Neuronal stem cell (in vitro differentiated cells): ENCODE data around the gene ATOSA.

Source experiments
- DNase-seq: peaks from one replicate; pipeline ENCODE4 v3.0.0-alpha.2; 2013; ENCODE audit warnings: low spot score
- H2AFZ ChIP-seq: one replicate; pipeline ENCODE4 v1.6.1; 2013; ENCODE audit warnings: mild to moderate bottlenecking, low read length, inconsistent platforms
- H2AK5ac ChIP-seq: 2 replicates; pipeline ENCODE4 v1.6.1; 2013; ENCODE audit warnings: low read depth, mild to moderate bottlenecking, inconsistent platforms, low read length, moderate library complexity, mixed read lengths
- H2BK120ac ChIP-seq: 2 replicates; pipeline ENCODE4 v1.6.1; 2013; ENCODE audit warnings: low read depth, mild to moderate bottlenecking, inconsistent platforms, low read length, moderate library complexity, mixed read lengths
- H2BK12ac ChIP-seq: one replicate; pipeline ENCODE4 v1.6.1; 2013; ENCODE audit warnings: low read length, inconsistent platforms
- H2BK15ac ChIP-seq: 2 replicates; pipeline ENCODE4 v1.6.1; 2013; ENCODE audit warnings: mild to moderate bottlenecking, low read length, inconsistent platforms, mixed read lengths
- H2BK5ac ChIP-seq: one replicate; pipeline ENCODE4 v1.6.1; 2013; ENCODE audit warnings: inconsistent platforms, mild to moderate bottlenecking, low read length, moderate library complexity
- H3K14ac ChIP-seq: one replicate; pipeline ENCODE4 v1.6.1; 2013; ENCODE audit warnings: low read length, inconsistent platforms
- H3K18ac ChIP-seq: 2 replicates; pipeline ENCODE4 v1.6.1; 2013; ENCODE audit warnings: low read length, inconsistent platforms
- H3K23ac ChIP-seq: 2 replicates; pipeline ENCODE4 v1.6.1; 2013; ENCODE audit warnings: low read depth, mild to moderate bottlenecking, mixed read lengths, low read length, inconsistent platforms; ENCODE audit not compliant: poor library complexity
- H3K27ac ChIP-seq: replicated peaks from 3 replicates; pipeline ENCODE4 v1.5.1; 2013; ENCODE audit warnings: low read length, inconsistent platforms
- H3K27me3 ChIP-seq, 3 experiments: 2 replicates each; pipeline ENCODE4 v1.6.1; 2013; ENCODE audit warnings: low read length in 3 of 3, mild to moderate bottlenecking in 2 of 3, inconsistent platforms in 1 of 3, low read depth in 1 of 3, mixed read lengths in 1 of 3, moderate library complexity in 1 of 3; ENCODE audit not compliant: control insufficient read depth in 3 of 3, insufficient read depth in 3 of 3
- H3K36me3 ChIP-seq, 2 donors: replicated peaks in 1 of 2; 2 replicates each; pipeline ENCODE4 v1.6.1; 2013; ENCODE audit warnings: low read length in 2 of 2; ENCODE audit not compliant: control insufficient read depth in 2 of 2, insufficient read depth in 2 of 2
- H3K4ac ChIP-seq: 2 replicates; pipeline ENCODE4 v1.6.1; 2013; ENCODE audit warnings: inconsistent platforms, mild to moderate bottlenecking, low read length, moderate library complexity
- H3K4me1 ChIP-seq, 2 donors: 1 replicate in 1 of 2; 2 replicates in 1 of 2; pipeline ENCODE4 v1.6.1; 2013; ENCODE audit warnings: low read length in 2 of 2, low read depth in 1 of 2; ENCODE audit not compliant: control insufficient read depth in 2 of 2, insufficient read depth in 1 of 2
- H3K4me2 ChIP-seq: one replicate; pipeline ENCODE4 v1.6.1; 2013; ENCODE audit warnings: mild to moderate bottlenecking, low read length, inconsistent platforms; ENCODE audit not compliant: insufficient read depth, poor library complexity, severe bottlenecking
- H3K4me3 ChIP-seq, 2 donors: 2 replicates each; pipeline ENCODE4 v1.5.1; 2013; ENCODE audit warnings: low read length in 2 of 2, mild to moderate bottlenecking in 2 of 2, inconsistent platforms in 1 of 2, moderate library complexity in 1 of 2
- H3K79me1 ChIP-seq: one replicate; pipeline ENCODE4 v1.6.1; 2013; ENCODE audit warnings: low read depth, mild to moderate bottlenecking, inconsistent platforms, low read length, moderate library complexity
- H3K9ac ChIP-seq: one replicate; pipeline ENCODE4 v1.6.1; 2013; ENCODE audit warnings: mild to moderate bottlenecking, low read depth, low read length, inconsistent platforms; ENCODE audit not compliant: poor library complexity
- H3K9me3 ChIP-seq, 2 donors: replicated peaks in 1 of 2; 2 replicates each; pipeline versions ENCODE3 to v1.6.1; 2013; ENCODE audit warnings: low read length in 2 of 2, mild to moderate bottlenecking in 2 of 2, inconsistent platforms in 1 of 2, low read depth in 1 of 2, mixed read lengths in 1 of 2, moderate library complexity in 1 of 2; ENCODE audit not compliant: control insufficient read depth in 2 of 2, insufficient read depth in 1 of 2
- H4K8ac ChIP-seq: one replicate; pipeline ENCODE4 v1.6.1; 2013; ENCODE audit warnings: low read depth, mild to moderate bottlenecking, inconsistent platforms, low read length, moderate library complexity
- H4K91ac ChIP-seq: one replicate; pipeline ENCODE4 v1.6.1; 2013; ENCODE audit warnings: low read length, low read depth, mild to moderate bottlenecking, inconsistent platforms; ENCODE audit not compliant: poor library complexity
- WGBS, 2 donors: extraction: QIAGEN DNeasy Blood & Tissue Kit; methylation state at CpG; one replicate each; pipeline ENCODE4 v1.1.7; 2013; ENCODE audit warnings: missing lambda C conversion rate in 2 of 2, mixed read lengths in 1 of 2; ENCODE audit not compliant: insufficient read length in 2 of 2, insufficient replicate concordance in 1 of 2; ENCODE audit errors: extremely low coverage in 2 of 2; 5-methylcytosine and 5-hydroxymethylcytosine counted together

The ATOSA gene

DNA sequence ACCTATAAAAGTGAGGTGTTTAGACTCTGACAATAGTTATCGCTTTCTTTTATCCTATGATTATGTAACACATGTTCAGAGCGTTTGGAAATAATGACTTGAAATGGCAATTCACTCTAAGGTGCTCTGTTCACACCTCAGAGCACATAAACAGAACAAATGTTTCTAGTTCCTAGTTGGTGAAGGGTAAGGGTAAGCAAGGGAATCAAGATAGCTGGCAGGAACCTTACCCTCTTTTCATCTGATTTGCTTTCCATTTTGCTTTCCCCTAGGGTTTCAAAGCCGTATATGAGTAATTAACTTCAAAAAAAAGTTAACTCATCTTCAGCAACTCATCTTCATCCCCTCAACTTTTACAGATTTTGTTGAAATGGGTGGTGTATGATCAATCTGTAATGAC, 2.3 kb upstream of the ATOSA start:
- no peak overlapping the region for H2AK5ac ChIP-seq
- H2BK5ac ChIP-seq, result no peak overlapping the region
- H3K23ac ChIP-seq, result no peak overlapping the region
- H3K4ac ChIP-seq, result no peak overlapping the region
- no peak overlapping the region for H4K8ac ChIP-seq
- H3K27ac ChIP-seq, result no peak overlapping the region
- H3K4me3 ChIP-seq, result no peak overlapping the region
- no peak for DNase-seq
- no peak overlapping the region for H3K14ac ChIP-seq
- H2BK12ac ChIP-seq, result no peak overlapping the region
- H3K4me1 ChIP-seq, result peaks cover 7 to 9% of the 10 kb centered on the region in 2 donors
- H3K36me3 ChIP-seq, result no peaks in the 10 kb centered on the region
- H2AFZ ChIP-seq, result no peak overlapping the region
- H3K18ac ChIP-seq, result no peak overlapping the region
- no peak overlapping the region for H2BK120ac ChIP-seq
- no peak overlapping the region for H2BK15ac ChIP-seq
- no peak overlapping the region for H4K91ac ChIP-seq
- no peaks in the 10 kb centered on the region for H3K9me3 ChIP-seq
- WGBS, 2 donors, result no CpG with 5 or more reads among the region's 3 CpGs
- peaks cover 0 to 29% (median 0%) of the 10 kb centered on the region in 3 experiments for H3K27me3 ChIP-seq
- no peak overlapping the region for H3K4me2 ChIP-seq
- no peak overlapping the region for H3K9ac ChIP-seq
- no peaks in the 10 kb centered on the region for H3K79me1 ChIP-seq

DNA sequence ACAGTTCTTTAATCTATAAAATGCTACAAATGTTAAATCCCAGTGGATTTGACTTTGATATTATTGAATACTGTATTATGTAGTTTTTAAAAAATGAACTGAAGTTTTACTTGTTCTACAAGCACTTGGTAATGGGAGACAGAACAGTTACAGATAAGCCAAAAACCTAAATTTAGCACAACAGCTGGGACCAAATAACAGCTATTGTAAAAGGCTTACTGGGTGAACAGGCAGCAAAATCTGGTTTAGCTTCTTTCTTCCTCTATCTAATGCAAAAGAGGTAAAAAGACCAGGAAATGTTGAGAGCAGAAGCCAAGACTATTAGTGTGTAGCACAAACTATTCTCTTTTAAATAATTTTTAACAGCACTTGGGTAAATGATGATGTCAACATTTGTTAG, 1.6 kb upstream of the ATOSA start:
- H3K4me1 ChIP-seq, result peaks cover 7 to 9% of the 10 kb centered on the region in 2 donors
- no peak overlapping the region for H3K18ac ChIP-seq
- no peak overlapping the region for H2AK5ac ChIP-seq
- H3K23ac ChIP-seq, result no peak overlapping the region
- H2BK12ac ChIP-seq, result no peak overlapping the region
- H2BK120ac ChIP-seq, result no peak overlapping the region
- no peak overlapping the region for H3K14ac ChIP-seq
- no peak overlapping the region for H2BK5ac ChIP-seq
- no peak for DNase-seq
- no peak overlapping the region for H2BK15ac ChIP-seq
- H3K4me2 ChIP-seq, result no peak overlapping the region
- no peak overlapping the region for H3K9ac ChIP-seq
- no peak overlapping the region for H3K4me3 ChIP-seq
- no peaks in the 10 kb centered on the region for H3K36me3 ChIP-seq
- H3K79me1 ChIP-seq, result no peaks in the 10 kb centered on the region
- H3K9me3 ChIP-seq, result no peaks in the 10 kb centered on the region
- no peak overlapping the region for H3K27ac ChIP-seq
- no peak overlapping the region for H3K4ac ChIP-seq
- H3K27me3 ChIP-seq, result peaks cover 0 to 29% (median 0%) of the 10 kb centered on the region in 3 experiments
- no peak overlapping the region for H2AFZ ChIP-seq
- H4K8ac ChIP-seq, result no peak overlapping the region
- H4K91ac ChIP-seq, result no peak overlapping the region

DNA sequence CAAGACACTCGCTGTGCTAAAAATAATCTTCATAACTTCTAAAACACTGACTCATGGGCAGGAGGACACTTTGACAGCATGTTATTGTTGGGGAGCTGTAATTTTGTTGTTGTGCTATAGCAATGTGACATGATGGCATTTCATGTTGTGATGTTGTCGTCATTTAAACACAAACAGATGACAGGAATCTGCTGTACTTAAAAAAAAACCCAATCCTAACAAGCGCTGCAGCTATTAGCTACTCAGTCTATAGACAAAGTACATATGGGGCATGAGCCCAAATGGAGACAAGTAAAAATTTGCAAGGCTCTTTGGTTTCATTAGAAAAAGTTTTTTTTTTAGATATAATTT, 828 bp upstream of the ATOSA start:
- Histone ChIP-seq H3K36me3 (peaks cover 0 to 4% of the 10 kb centered on the region in 2 donors), H2BK5ac (no peak overlapping the region), H2BK120ac (no peak overlapping the region), H4K8ac (no peak overlapping the region), H3K4me3 (peak overlapping the region; percentile 91 to 94), H2AK5ac (no peak overlapping the region), H2BK12ac (no peak overlapping the region), H3K4ac (no peak overlapping the region), H4K91ac (no peak overlapping the region), H3K4me1 (peaks cover 2 to 9% of the 10 kb centered on the region in 2 donors), H3K18ac (no peak overlapping the region), H3K9ac (no peak overlapping the region), H3K23ac (no peak overlapping the region), H3K79me1 (no peaks in the 10 kb centered on the region), H3K14ac (no peak overlapping the region), H3K4me2 (peak overlapping the region; percentile 91), H2AFZ (peak overlapping the region; percentile 100), H2BK15ac (no peak overlapping the region), H3K9me3 (no peaks in the 10 kb centered on the region), H3K27me3 (peaks cover 0 to 29% (median 0%) of the 10 kb centered on the region in 3 experiments), H3K27ac (peak overlapping the region; percentile 71)
- no CpG with 5 or more reads among the region's 3 CpGs for WGBS, 2 donors
- DNase-seq, result peak; percentile 14

DNA sequence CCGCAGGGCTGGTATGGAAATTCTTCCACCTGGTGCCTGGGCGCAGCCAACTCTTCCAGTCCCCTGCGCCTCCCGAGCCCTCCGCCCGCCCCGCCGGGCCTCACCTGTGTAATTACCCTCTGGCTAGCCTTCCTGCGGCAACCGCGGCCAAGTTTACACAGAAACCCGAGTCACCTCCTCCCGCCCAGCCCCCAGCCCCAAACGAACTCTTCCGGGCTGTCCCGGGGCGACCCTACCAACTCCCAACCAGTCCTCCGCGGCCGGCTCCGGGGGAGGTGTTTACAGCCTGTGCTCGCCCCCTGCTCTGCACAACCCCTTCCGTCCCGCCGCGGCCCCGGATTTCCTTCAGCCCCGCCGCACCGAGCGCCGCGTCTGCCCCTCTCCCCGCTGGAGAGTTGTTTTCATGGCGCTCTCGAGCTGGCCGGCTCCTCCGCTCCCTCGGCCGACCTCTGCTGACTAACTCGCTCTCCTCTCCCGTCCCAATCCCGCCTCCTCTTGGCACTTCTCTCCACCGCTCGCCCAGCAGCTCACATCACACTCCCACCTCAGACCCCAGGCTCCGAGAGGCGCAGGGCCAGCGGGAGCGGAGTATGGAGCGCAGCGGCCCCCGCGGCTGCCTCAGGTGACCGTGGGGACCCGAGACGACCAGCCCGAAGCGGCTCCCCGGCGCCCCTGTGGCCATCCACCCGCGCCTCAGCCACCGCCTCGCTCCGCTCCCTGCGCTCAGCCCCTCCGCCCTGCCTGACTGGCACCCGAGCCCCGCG, 538 bp downstream of the ATOSA start:
- WGBS, 2 donors, result no CpG with 5 or more reads among the region's 70 CpGs
- H2BK12ac ChIP-seq, result peak overlapping the region; percentile 14
- peak overlapping the region; percentile 52 for H3K23ac ChIP-seq
- H2BK15ac ChIP-seq, result peak overlapping the region; percentile 91
- H3K79me1 ChIP-seq, result no peaks in the 10 kb centered on the region
- H3K14ac ChIP-seq, result peak overlapping the region; percentile 92
- no peak overlapping the region for H4K8ac ChIP-seq
- H2BK5ac ChIP-seq, result peak overlapping the region; percentile 89
- H3K18ac ChIP-seq, result peak overlapping the region; percentile 96
- no peaks in the 10 kb centered on the region for H3K9me3 ChIP-seq
- peak overlapping the region; percentile 80 for H3K27ac ChIP-seq
- H3K36me3 ChIP-seq, result peaks cover 0 to 14% of the 10 kb centered on the region in 2 donors
- peaks cover 2 to 9% of the 10 kb centered on the region in 2 donors for H3K4me1 ChIP-seq
- H3K9ac ChIP-seq, result peak overlapping the region; percentile 98
- peak; percentile 52 for DNase-seq
- H3K27me3 ChIP-seq, result peaks cover 0 to 28% (median 0%) of the 10 kb centered on the region in 3 experiments
- peak overlapping the region; percentile 91 to 94 for H3K4me3 ChIP-seq
- H2AFZ ChIP-seq, result peak overlapping the region; percentile 100
- peak overlapping the region; percentile 8 for H3K4ac ChIP-seq
- H2AK5ac ChIP-seq, result peak overlapping the region; percentile 28
- no peak overlapping the region for H2BK120ac ChIP-seq
- peak overlapping the region; percentile 91 for H3K4me2 ChIP-seq
- H4K91ac ChIP-seq, result no peak overlapping the region
